K562 (cell line): ENCODE data around the gene ADGRG1. TPM values are rescaled to one million over a fixed set of nuclear protein-coding genes. Genes with fewer than 3 reads are reported as not detected.

Experiments
- CREM ChIP-seq: IDR thresholded peaks from 2 replicates; pipeline ENCODE4 v1.6.1; 2014; ENCODE audit warnings: antibody characterized with exemption, low read depth
- FOXJ3 ChIP-seq: sonication (generic); formaldehyde crosslinking; IDR thresholded peaks from 2 replicates; pipeline ENCODE4 v1.4.0; 2020; ENCODE audit warnings: mild to moderate bottlenecking, missing genetic modification reagents
- GABPB1 ChIP-seq: sonication (generic); formaldehyde crosslinking; IDR thresholded peaks from 2 replicates; pipeline ENCODE4 v1.8.0; 2022; ENCODE audit warnings: mild to moderate bottlenecking, missing genetic modification reagents
- MYC ChIP-seq, 2 experiments: fragments of 250-450 bp in 1 of 2; sonication (Bioruptor Pico) in 1 of 2; IDR thresholded peaks; 2 replicates each; pipeline versions ENCODE4 v1.5.1 to v1.6.1; 2012 to 2021; ENCODE audit warnings: low read depth in 2 of 2, borderline replicate concordance in 1 of 2, improper control_type of control experiment in 1 of 2, low read length in 1 of 2, mild to moderate bottlenecking in 1 of 2, moderate library complexity in 1 of 2
- NFIC ChIP-seq: fragments of 450-650 bp; IDR thresholded peaks from 2 replicates; pipeline ENCODE4 v1.6.1; 2017; ENCODE audit warnings: mild to moderate bottlenecking, inconsistent platforms
- OTX1 ChIP-seq: fragments of 450-650 bp; formaldehyde crosslinking; IDR thresholded peaks from 2 replicates; pipeline ENCODE4 v1.4.0; 2022; ENCODE audit warnings: mild to moderate bottlenecking
- RBM17 ChIP-seq: fragments of 200-400 bp; formaldehyde crosslinking; IDR thresholded peaks from 2 replicates; pipeline ENCODE4 v1.6.1; 2017; ENCODE audit warnings: low read depth, mild to moderate bottlenecking, low read length, borderline replicate concordance
- RBM39 ChIP-seq: fragments of 200-400 bp; formaldehyde crosslinking; optimal IDR thresholded peaks from 2 replicates; pipeline ENCODE3; 2018; ENCODE audit warnings: low read depth, low read length
- SPI1 ChIP-seq: IDR thresholded peaks from 2 replicates; pipeline ENCODE4 v1.6.1; 2011; ENCODE audit warnings: low read depth, low read length, control low read depth, borderline replicate concordance
- ZFP30 ChIP-seq: fragments of 250-450 bp; sonication (Bioruptor Pico); IDR thresholded peaks from 2 replicates; pipeline ENCODE4 v1.8.0; 2022; ENCODE audit warnings: moderate library complexity, mild to moderate bottlenecking, inconsistent platforms, borderline replicate concordance
- ZNF134 ChIP-seq: fragments of 250-450 bp; sonication (Bioruptor Pico); conservative IDR thresholded peaks from 2 replicates; pipeline ENCODE4 v1.4.0; 2020
- polyA plus RNA-seq, 8 experiments: library from polyadenylated mRNA; depleted of rRNA in 4 of 8; stranded (reverse) in 5 of 8; unstranded in 3 of 8; fragments of >200 nt; fragmentation: Nextera tagmentation in 2 of 8; fragmentation: Illumina TruSeq in 1 of 8; extraction: Ambion mirVana in 2 of 8; extraction: Trizol in 1 of 8; gene quantifications; 2 replicates each; pipeline versions ENCODE4 v1.2.1 to v1.2.3, GENCODE V29; 2011 to 2014; ENCODE audit warnings: inconsistent platforms in 1 of 8, missing spikeins in 1 of 8
- total RNA-seq, 7 experiments: library from RNA; depleted of rRNA in 6 of 7; stranded (reverse); fragments of >200 nt in 6 of 7; fragmentation: Illumina TruSeq in 2 of 7; extraction: Trizol in 2 of 7; gene quantifications; 2 replicates each; pipeline versions ENCODE4 v1.2.1 to v1.2.3, GENCODE V29; 2011 to 2021; ENCODE audit warnings: low replicate concordance in 1 of 7
- TF ChIP-seq, protein P1 (sequence below): sonication (generic); formaldehyde crosslinking; IDR thresholded peaks from 2 replicates; pipeline ENCODE4 v1.9.0; 2022; ENCODE audit warnings: mild to moderate bottlenecking, missing genetic modification reagents
- TF ChIP-seq, protein P2 (sequence below): fragments of 200-800 bp; sonication (Bioruptor generic); IDR thresholded peaks from 2 replicates; pipeline ENCODE4 v1.6.1; 2017; ENCODE audit warnings: missing genetic modification characterization, missing compliant biosample characterization
- TF ChIP-seq, protein P3 (sequence below): fragments of 450-650 bp; IDR thresholded peaks from 2 replicates; pipeline ENCODE4 v1.6.1; 2016
- TF ChIP-seq, protein P4 (sequence below): sonication (generic); formaldehyde crosslinking; IDR thresholded peaks from 2 replicates; pipeline ENCODE4 v1.8.0; 2022; ENCODE audit warnings: mild to moderate bottlenecking, low read depth, missing genetic modification reagents
- TF ChIP-seq, protein P5 (sequence below), 2 experiments: fragments of 250-450 bp in 1 of 2; fragments of 450-650 bp in 1 of 2; sonication (Bioruptor Pico) in 1 of 2; IDR thresholded peaks; 2 replicates each; pipeline versions ENCODE4 v1.6.1 to v1.8.0; 2016 to 2021; ENCODE audit warnings: mild to moderate bottlenecking in 2 of 2, moderate library complexity in 2 of 2, missing compliant biosample characterization in 1 of 2, missing genetic modification characterization in 1 of 2

Gene ADGRG1
- total and polyA plus RNA-seq, 9 of the 15 experiments (the other 6 are each of a cell fraction or from before 2014, with no cell fraction given): 0.04 to 0.31 (median 0.16) TPM; not detected in 6

DNA sequence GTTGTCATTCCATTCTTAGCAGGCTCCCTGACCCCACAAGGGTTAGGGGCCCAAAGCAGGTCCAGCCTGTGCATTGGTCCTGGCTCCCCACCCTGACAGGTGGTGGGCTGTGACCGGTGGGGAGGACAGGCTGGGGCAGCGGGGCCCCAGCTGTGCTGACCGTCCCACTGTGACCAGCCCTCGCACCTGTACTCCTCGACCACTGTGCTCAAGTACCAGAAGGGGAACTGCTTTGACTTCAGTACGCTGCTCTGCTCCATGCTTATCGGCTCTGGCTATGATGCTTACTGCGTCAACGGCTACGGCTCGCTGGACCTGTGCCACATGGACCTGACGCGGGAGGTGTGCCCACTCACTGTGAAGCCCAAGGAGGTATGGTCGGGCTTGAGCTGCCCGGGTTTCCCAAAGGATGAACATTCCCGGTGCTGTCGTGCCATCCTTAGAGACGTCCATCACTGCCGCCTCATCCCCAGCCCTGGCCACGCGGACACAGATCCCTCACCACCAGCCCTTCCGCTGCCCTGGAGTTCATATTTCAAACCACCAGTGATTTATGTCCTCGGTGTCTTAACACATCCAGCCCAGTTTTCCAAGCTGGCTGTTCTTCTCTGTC, 73.4 kb downstream of the ADGRG1 start (continued):
- TF ChIP-seq, protein P1, sequence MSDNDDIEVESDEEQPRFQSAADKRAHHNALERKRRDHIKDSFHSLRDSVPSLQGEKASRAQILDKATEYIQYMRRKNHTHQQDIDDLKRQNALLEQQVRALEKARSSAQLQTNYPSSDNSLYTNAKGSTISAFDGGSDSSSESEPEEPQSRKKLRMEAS (CRISPR knock-in tag): no peak
- TF ChIP-seq, protein P2, sequence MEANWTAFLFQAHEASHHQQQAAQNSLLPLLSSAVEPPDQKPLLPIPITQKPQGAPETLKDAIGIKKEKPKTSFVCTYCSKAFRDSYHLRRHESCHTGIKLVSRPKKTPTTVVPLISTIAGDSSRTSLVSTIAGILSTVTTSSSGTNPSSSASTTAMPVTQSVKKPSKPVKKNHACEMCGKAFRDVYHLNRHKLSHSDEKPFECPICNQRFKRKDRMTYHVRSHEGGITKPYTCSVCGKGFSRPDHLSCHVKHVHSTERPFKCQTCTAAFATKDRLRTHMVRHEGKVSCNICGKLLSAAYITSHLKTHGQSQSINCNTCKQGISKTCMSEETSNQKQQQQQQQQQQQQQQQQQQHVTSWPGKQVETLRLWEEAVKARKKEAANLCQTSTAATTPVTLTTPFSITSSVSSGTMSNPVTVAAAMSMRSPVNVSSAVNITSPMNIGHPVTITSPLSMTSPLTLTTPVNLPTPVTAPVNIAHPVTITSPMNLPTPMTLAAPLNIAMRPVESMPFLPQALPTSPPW (CRISPR knock-in tag): 0 out of 2 replicates have a peak, but pooled peaks have one; percentile 6
- TF ChIP-seq OTX1 (CRISPR knock-in tag) (no peak), FOXJ3 (CRISPR knock-in tag) (no peak), ZNF134 (CRISPR knock-in tag) (no peak), RBM39 (no peak), GABPB1 (no peak), ZFP30 (CRISPR knock-in tag) (no peak), MYC (IDR thresholded peaks at IDR 0.05; ENCODE audit: low read depth, low read length) (no peak), MYC (CRISPR knock-in tag; IDR thresholded peaks at IDR 0.05; ENCODE audit: borderline replicate concordance, low read depth) (no peak), RBM17 (no peak), CREM (peak; percentile 37; the same call in 1 of the 2 replicates), NFIC (peak; percentile 41), SPI1 (peak; percentile 67)
- TF ChIP-seq, protein P3, sequence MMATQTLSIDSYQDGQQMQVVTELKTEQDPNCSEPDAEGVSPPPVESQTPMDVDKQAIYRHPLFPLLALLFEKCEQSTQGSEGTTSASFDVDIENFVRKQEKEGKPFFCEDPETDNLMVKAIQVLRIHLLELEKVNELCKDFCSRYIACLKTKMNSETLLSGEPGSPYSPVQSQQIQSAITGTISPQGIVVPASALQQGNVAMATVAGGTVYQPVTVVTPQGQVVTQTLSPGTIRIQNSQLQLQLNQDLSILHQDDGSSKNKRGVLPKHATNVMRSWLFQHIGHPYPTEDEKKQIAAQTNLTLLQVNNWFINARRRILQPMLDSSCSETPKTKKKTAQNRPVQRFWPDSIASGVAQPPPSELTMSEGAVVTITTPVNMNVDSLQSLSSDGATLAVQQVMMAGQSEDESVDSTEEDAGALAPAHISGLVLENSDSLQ: peak; percentile 56
- TF ChIP-seq, protein P4, sequence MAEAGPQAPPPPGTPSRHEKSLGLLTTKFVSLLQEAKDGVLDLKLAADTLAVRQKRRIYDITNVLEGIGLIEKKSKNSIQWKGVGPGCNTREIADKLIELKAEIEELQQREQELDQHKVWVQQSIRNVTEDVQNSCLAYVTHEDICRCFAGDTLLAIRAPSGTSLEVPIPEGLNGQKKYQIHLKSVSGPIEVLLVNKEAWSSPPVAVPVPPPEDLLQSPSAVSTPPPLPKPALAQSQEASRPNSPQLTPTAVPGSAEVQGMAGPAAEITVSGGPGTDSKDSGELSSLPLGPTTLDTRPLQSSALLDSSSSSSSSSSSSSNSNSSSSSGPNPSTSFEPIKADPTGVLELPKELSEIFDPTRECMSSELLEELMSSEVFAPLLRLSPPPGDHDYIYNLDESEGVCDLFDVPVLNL: 0 out of 2 replicates have a peak, but pooled peaks have one; percentile 22
- TF ChIP-seq, protein P5, sequence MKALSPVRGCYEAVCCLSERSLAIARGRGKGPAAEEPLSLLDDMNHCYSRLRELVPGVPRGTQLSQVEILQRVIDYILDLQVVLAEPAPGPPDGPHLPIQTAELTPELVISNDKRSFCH (CRISPR knock-in tag; IDR thresholded peaks at IDR 0.05): no peak
- TF ChIP-seq, protein P5 (tag; IDR thresholded peaks at IDR 0.05): 0 out of 2 replicates have a peak, but pooled peaks have one; percentile 51
- TF ChIP-seq, all 486 proteins: peak for 14
